Measurements from ENCODE around the gene ACTN1. TPM values are rescaled to one million over a fixed set of nuclear protein-coding genes. Genes with fewer than 3 reads are reported as not detected.

Gene ACTN1
- total RNA-seq, 4 donors from 2014 or later: 31.9 to 111 (median 76.1) TPM

DNA sequence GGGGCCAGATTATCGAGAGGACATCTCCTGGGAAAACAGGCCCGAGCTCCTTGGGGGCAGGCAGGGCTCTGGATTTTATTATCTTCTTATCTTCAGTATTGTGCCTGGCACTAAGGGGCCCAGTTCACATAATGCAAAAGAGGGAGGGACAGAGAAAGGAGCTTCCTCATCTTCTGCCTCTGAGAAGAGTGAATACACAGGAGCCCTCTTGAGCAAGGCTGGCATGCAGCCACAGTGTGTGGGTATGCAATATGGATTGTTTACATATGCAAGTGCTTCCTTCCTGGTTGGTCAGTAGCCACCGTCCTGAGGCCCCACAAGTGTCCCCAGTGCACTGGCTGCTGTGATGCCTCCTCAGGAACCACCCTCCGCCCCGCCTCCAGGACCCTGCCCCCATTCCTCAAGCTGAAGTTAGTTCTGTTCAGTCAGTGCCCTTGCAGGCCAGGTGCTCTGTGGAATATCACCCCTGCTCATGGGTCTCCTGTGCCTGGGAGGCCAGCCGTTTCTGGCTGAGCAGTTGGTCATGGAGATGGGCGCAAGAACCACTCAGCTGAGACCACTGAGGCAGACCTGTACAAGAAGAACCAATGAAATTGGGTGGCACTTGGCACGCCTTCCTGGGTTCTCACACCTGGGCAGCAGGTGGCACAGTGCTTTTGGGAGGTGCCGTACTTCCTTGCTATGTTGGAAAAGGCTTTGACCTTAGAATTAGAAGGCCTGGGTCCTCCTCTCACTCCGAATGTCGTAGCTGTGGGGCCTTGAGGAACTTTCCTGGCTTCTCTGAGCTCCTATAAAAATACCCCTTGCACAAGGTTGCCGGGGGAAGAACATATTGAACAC, 35.1 kb upstream of the ACTN1 start:
- 82 to 84% methylated on average over 11 to 12 of the region's 12 CpGs for WGBS, 2 donors
- intact Hi-C loops (cut with DNase I; ENCODE audit: low total_unique reads): no loop called here
- H3K4me3 ChIP-seq (ENCODE audit: low read depth, poor library complexity, severe bottlenecking): no peak overlapping the region
- DNase-seq (ENCODE audit: low spot score in 2 of 2): peak in 1 of 2 donors; percentile 26
- no peak for TF ChIP-seq POLR2A (IDR thresholded peaks at IDR 0.05)
- TF ChIP-seq, protein P1, sequence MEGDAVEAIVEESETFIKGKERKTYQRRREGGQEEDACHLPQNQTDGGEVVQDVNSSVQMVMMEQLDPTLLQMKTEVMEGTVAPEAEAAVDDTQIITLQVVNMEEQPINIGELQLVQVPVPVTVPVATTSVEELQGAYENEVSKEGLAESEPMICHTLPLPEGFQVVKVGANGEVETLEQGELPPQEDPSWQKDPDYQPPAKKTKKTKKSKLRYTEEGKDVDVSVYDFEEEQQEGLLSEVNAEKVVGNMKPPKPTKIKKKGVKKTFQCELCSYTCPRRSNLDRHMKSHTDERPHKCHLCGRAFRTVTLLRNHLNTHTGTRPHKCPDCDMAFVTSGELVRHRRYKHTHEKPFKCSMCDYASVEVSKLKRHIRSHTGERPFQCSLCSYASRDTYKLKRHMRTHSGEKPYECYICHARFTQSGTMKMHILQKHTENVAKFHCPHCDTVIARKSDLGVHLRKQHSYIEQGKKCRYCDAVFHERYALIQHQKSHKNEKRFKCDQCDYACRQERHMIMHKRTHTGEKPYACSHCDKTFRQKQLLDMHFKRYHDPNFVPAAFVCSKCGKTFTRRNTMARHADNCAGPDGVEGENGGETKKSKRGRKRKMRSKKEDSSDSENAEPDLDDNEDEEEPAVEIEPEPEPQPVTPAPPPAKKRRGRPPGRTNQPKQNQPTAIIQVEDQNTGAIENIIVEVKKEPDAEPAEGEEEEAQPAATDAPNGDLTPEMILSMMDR (IDR thresholded peaks at IDR 0.05): no peak

DNA sequence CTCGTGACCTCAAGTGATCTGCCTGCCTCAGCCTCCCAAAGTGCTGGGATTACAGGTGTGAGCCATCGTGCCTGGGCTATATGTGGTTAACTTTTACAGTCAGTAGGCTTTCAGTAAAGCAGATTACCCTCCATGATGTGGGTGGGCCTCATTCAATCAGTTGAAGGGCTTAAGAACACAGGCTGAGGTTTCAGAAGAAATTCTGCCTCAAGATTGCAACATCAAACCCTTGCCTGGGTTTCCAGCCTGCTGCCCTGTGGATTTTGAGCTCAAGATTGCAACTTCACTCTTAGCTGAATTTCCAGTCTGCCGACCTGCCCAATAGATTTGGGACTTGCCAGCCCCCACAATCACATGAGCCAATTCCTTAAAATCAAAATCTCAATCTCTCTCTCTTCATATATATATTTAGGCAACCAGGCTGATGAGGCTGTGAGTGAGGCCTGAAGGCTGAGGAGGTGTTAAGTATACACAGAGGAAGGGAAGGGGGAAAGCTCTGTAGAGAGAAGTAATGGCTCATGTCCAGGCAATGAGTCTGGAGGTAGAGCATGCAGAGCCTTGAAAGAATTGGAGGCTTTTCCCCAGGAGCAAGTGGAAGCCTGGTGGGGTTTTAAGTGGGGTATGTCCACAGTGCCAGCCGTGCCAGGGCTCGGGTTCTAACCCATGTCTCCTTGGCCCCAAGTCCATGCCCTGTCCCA, 33.3 kb upstream of the ACTN1 start:
- DNase-seq (ENCODE audit: low spot score in 2 of 2): no peak
- intact Hi-C loops (cut with DNase I; ENCODE audit: low total_unique reads): no loop called here
- TF ChIP-seq, protein P1 (IDR thresholded peaks at IDR 0.05): no peak
- no peak for TF ChIP-seq POLR2A (IDR thresholded peaks at IDR 0.05)
- WGBS, 2 donors: 90 to 93% methylated on average over 5 of the region's 5 CpGs
- H3K4me3 ChIP-seq (ENCODE audit: low read depth, poor library complexity, severe bottlenecking): no peak overlapping the region

DNA sequence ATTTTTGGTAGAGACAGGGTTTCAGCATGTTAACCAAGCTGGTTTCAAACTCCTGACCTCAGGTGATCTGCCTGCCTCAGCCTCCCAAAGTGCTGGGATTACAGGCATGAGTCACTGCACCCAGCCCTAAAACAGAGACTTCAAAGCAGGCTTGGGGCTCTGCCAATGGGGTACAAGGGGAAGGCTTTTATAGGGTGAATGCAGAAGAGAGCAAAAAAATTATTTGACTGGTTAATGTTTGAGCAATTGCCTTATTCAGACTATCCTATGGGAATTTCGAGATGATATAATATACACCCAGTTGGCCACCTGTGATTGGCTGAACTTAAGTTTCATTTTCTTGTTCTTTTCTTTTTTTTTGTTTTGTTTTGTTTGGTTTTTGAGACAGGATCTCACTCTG, 31.5 kb upstream of the ACTN1 start:
- WGBS, 2 donors: 81 to 84% methylated on average over 1 of the region's 1 CpG
- intact Hi-C loops (cut with DNase I; ENCODE audit: low total_unique reads): no loop called here

DNA sequence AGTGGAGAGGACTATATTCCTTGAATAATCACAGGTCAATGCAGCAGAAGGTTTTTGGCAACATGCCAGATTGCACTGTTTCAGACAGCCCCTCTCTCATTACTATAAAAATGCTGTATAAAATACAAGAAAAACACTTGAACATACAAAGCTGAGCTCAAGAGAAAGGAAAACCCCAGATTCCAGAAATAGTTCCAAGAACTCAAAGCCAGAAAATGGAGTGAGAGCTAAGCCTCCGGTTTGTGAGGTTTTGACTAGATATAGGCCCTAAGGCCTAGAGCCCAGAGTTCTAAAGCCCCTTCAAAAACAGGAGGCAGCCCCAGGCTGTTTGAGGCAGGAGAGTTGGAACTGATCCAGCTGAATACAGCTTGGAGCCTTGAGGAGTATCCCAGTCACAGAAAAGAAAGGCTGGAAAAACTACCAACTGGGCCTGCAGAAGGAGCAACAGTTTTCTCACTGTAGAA, 29.4 kb upstream of the ACTN1 start:
- TF ChIP-seq, protein P1 (IDR thresholded peaks at IDR 0.05): no peak
- no peak for TF ChIP-seq POLR2A (IDR thresholded peaks at IDR 0.05)
- no peak overlapping the region for H3K4me3 ChIP-seq (ENCODE audit: low read depth, poor library complexity, severe bottlenecking)
- DNase-seq (ENCODE audit: low spot score in 2 of 2): no peak
- intact Hi-C loops (cut with DNase I; ENCODE audit: low total_unique reads): no loop called here
- 54 to 68% methylated on average over 1 of the region's 1 CpG for WGBS, 2 donors

More for the DNA sequence above, 31.5 kb upstream of the ACTN1 start:
- TF ChIP-seq POLR2A (IDR thresholded peaks at IDR 0.05): no peak
- TF ChIP-seq, protein P1 (IDR thresholded peaks at IDR 0.05): no peak
- no peak overlapping the region for H3K4me3 ChIP-seq (ENCODE audit: low read depth, poor library complexity, severe bottlenecking)
- no peak for DNase-seq (ENCODE audit: low spot score in 2 of 2)

DNA sequence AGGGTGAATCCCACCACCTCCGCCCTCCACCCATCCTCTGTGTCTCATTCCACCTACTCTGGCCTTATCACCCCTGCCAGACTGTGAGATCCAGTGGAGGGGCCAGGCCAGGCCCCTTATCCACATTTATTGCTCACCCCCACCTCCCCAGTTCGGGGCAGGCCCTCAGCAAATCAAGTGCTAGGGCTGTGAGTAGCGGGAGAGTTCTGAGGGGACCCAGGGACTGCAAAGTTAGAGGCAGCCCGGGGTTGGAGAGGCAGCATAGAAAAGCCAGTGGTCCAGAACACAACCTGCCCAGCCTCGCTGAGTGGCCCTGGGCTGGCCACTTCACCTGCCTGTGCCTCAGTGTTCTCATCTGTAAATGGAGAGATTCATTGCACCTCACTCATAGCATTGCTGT, 27.2 kb upstream of the ACTN1 start:
- no peak for DNase-seq (ENCODE audit: low spot score in 2 of 2)
- no peak overlapping the region for H3K4me3 ChIP-seq (ENCODE audit: low read depth, poor library complexity, severe bottlenecking)
- WGBS, 2 donors: 93 to 95% methylated on average over 5 of the region's 5 CpGs
- intact Hi-C loops (cut with DNase I; ENCODE audit: low total_unique reads): no loop called here
- no peak for TF ChIP-seq POLR2A (IDR thresholded peaks at IDR 0.05)
- TF ChIP-seq, protein P1 (IDR thresholded peaks at IDR 0.05): no peak

Data from lower leg skin (tissue), 4 donors.